Measurements from ENCODE around the gene OXT. TPM values are rescaled to one million over a fixed set of nuclear protein-coding genes. Genes with fewer than 3 reads are reported as not detected.

Gene OXT
- total and polyA plus RNA-seq, 5 donors = 0.50 TPM; not detected in 4

DNA sequence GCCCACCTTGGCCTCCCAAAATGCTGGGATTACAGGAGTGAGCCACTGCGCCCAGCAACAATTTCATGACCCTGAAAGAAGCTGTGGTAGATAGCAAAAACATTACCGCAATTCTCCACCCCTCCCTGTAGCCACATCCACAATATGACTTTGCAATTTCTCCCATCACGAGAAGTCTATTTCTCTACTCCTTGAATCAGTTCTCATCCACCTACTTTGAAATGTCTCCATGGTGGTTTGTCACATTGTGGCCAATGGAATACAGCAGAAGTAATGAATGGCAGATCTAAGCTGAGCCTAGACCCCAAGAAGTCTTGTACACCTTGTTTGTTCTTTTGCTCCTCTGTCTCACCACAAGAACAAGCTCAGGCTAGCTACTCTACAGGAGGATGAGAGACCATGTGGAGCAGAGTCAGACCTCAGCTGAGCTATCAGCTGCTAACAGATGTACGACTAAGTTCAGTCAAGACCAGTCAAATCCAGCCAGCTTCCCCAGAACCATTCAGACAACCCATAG, 6.3 kb downstream of the OXT start:
- H3K9me3 ChIP-seq (ENCODE audit: control insufficient read depth, low read length) = no peaks in the 10 kb centered on the region
- no peak for DNase-seq
- no peaks in the 10 kb centered on the region for H3K4me1 ChIP-seq (ENCODE audit: control insufficient read depth, insufficient read depth, low read length)
- no peak overlapping the region for H3K4me3 ChIP-seq (ENCODE audit: low read length)
- intact Hi-C loops (cut with DNase I) = no loop called here
- 79% methylated on average over 4 of the region's 4 CpGs for WGBS
- no peaks in the 10 kb centered on the region for H3K27me3 ChIP-seq (ENCODE audit: control insufficient read depth, insufficient read depth)
- H3K27ac ChIP-seq (ENCODE audit: low read length) = no peak overlapping the region
- ATAC-seq = no peak

- DNase-seq = peak; percentile 82 to 86 (median 84)
- intact Hi-C loops (cut with DNase I) = no loop called here
- WGBS = 53% methylated on average over 6 of the region's 6 CpGs
- H3K4me3 ChIP-seq (ENCODE audit: low read length) = no peak overlapping the region
- no peaks in the 10 kb centered on the region for H3K27me3 ChIP-seq (ENCODE audit: control insufficient read depth, insufficient read depth)
- ATAC-seq = peak; percentile 82 to 89
- no peak overlapping the region for H3K27ac ChIP-seq (ENCODE audit: low read length)
- H3K9me3 ChIP-seq (ENCODE audit: control insufficient read depth, low read length) = no peaks in the 10 kb centered on the region
- H3K4me1 ChIP-seq (ENCODE audit: control insufficient read depth, insufficient read depth, low read length) = no peaks in the 10 kb centered on the region
Measured at GRCh38 chr20:3080939-3081388, 9.5 kb downstream of the OXT start.

DNA sequence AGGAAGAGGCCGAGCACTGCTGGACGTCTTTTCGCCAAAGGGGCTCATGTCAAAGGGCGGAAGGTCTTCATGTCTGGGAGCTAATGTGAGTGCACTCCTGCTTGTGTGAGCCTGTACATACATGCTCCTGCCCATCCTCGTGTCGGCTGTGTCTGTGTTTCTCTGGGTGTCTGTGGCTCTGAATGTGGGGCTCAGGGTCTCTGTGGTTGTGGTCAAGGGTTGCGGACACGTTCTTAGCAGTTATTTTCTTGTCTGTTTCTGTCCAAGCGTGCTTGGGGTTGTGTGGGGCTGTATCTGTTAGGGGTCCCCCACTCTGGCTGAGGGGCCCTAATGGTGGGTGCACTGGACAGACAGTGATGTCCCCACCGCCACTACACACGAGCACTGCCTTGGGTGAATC, 10.2 kb downstream of the OXT start:
- H3K27me3 ChIP-seq (ENCODE audit: control insufficient read depth, insufficient read depth) = no peaks in the 10 kb centered on the region
- WGBS = 87% methylated on average over 11 of the region's 11 CpGs

DNA sequence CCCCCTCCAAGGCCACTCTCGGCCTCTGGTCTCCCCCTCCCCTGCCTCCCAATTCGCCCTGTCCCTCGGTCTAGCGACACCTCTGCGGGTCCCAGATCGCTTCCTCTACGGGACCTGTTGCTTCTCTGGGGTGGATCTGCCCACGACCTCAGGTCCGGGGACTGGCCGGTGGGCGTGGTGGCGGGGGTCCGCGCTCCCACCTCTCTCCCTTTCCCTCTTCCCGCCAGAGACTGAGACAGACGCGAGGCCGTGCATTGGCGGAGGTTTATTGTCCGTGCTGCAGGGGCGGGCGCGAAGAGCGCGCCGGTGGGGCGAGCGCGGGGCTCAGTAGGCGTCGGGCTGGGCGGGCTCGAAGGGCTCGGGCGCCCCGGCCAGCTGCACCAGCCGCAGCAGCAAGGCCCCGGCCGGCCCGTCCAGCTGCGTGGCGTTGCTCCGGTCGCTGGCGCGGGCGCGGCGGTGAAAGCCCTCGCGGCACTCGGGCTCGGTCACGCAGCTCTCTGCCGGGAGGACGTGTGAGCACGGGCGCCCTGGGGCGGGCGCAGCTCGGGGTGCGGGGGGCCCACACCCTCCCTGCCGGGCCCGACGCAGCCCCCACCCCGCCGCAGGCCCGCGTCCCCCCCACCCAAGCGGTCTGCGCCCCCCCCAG, 11.0 kb downstream of the OXT start:
- ATAC-seq (peak; percentile 19), DNase-seq (peak in 2 of 3 donors; percentile 56 to 57)
- Histone ChIP-seq H3K9me3 (ENCODE audit: control insufficient read depth, low read length) (no peaks in the 10 kb centered on the region), H3K27ac (ENCODE audit: low read length) (no peak overlapping the region), H3K4me1 (ENCODE audit: control insufficient read depth, insufficient read depth, low read length) (no peaks in the 10 kb centered on the region), H3K4me3 (ENCODE audit: low read length) (peak overlapping the region; percentile 27), H3K27me3 (ENCODE audit: control insufficient read depth, insufficient read depth) (no peaks in the 10 kb centered on the region)
- whole genome bisulfite sequencing = 3% methylated on average over 70 of the region's 71 CpGs
- intact Hi-C loops (cut with DNase I) = no loop called here

More for the DNA sequence above, 10.2 kb downstream of the OXT start:
- no peaks in the 10 kb centered on the region for H3K9me3 ChIP-seq (ENCODE audit: control insufficient read depth, low read length)
- no peaks in the 10 kb centered on the region for H3K4me1 ChIP-seq (ENCODE audit: control insufficient read depth, insufficient read depth, low read length)
- H3K27ac ChIP-seq (ENCODE audit: low read length) = no peak overlapping the region
- no peak overlapping the region for H3K4me3 ChIP-seq (ENCODE audit: low read length)
- DNase-seq = no peak
- ATAC-seq = no peak
- intact Hi-C loops (cut with DNase I) = no loop called here

DNA sequence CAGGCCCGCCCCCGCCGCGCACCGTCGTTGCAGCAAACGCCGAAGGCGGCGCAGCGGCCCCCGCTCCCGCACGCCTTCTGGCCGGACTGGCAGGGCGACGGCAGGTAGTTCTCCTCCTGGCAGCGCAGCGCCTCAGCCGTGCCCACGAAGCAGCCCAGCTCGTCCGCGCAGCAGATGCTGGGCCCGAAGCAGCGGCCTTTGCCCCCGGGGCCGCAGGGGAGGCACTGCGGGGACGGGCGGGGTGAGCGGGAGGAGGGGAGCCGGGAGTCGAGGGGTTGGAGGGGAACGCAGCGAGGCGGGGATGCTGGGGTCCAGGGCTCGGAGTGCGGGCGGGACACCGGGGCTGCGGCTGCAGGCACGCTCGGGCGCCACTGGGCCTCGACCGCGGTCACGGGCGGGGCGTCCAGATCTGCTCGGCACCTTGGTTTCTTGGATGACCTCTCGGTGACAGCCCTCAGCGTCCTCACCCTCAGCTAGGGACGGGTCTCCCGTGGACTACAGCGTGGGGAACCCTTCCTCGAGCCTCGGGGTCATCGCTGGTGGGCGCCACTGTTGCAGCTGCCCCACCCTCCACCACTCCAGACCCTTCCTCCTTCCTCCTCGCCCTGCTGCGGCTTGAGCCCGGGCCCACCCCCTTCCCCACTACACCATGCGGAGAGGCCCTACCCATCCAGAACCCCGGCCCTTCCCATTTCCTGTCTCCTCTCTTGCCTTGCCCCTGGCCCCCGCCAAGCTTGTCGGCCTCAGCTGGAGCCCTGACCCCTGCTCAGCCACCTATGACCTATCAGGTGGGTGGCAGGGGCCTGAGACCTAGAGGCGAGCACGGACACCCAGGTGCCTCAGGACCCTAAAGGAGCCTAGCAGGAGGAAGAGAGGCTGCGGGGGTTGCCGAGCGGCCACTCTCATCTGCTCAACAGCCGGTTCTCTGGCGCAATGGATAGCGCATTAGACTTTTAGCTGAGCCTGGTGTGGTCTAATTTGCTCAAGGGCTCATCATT, 11.8 kb downstream of the OXT start:
- DNase-seq (peak in 2 of 3 donors; percentile 41 to 63), ATAC-seq (no peak)
- 14% methylated on average over 76 of the region's 76 CpGs for WGBS
- no peaks in the 10 kb centered on the region for H3K27me3 ChIP-seq (ENCODE audit: control insufficient read depth, insufficient read depth)
- H3K27ac ChIP-seq (ENCODE audit: low read length) = no peak overlapping the region
- no peaks in the 10 kb centered on the region for H3K4me1 ChIP-seq (ENCODE audit: control insufficient read depth, insufficient read depth, low read length)
- no peaks in the 10 kb centered on the region for H3K9me3 ChIP-seq (ENCODE audit: control insufficient read depth, low read length)
- intact Hi-C loops (cut with DNase I) = no loop called here
- peak overlapping the region; percentile 27 for H3K4me3 ChIP-seq (ENCODE audit: low read length)

GRCh38 chr20:3084283-3084985, 13.0 kb downstream of the OXT start, which contains the start of gene AVP:
TSS of gene AVP (minus strand) at chr20:3084724. CDS start at chr20:3084674, 50 bp downstream.
- no peaks in the 10 kb centered on the region for H3K27me3 ChIP-seq (ENCODE audit: control insufficient read depth, insufficient read depth)
- no peak within 1 kb of the TSS for H3K27ac ChIP-seq (ENCODE audit: low read length)
- DNase-seq (peak in 1 of 3 donors; percentile 44), ATAC-seq (no peak)
- intact Hi-C loops (cut with DNase I) = no loop called here
- WGBS = 83% methylated on average over 28 of the region's 28 CpGs
- no peaks in the 10 kb centered on the region for H3K9me3 ChIP-seq (ENCODE audit: control insufficient read depth, low read length)
- H3K4me3 ChIP-seq (ENCODE audit: low read length) = no peak within 1 kb of the TSS
- H3K4me1 ChIP-seq (ENCODE audit: control insufficient read depth, insufficient read depth, low read length) = no peaks in the 10 kb centered on the region

DNA sequence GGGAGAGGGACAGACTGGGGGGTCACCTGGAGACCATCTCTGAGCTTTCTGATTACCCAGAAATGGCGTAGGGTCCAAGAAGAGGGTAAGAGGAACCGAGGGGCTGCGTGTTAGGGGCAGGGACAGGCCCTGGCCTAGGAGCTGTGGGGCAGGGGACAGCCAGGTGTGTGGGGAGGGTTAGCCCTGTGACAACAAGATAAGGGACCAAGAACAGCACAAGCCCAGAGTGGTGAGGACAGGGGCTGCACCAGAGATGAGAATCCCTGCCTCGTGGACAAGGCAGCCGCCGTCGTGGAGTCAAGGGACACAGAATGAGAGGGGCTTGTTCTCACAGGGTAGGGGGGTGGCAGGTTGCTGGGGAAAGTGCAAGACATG, 13.6 kb downstream of the OXT start:
- no peaks in the 10 kb centered on the region for H3K27me3 ChIP-seq (ENCODE audit: control insufficient read depth, insufficient read depth)

DNA sequence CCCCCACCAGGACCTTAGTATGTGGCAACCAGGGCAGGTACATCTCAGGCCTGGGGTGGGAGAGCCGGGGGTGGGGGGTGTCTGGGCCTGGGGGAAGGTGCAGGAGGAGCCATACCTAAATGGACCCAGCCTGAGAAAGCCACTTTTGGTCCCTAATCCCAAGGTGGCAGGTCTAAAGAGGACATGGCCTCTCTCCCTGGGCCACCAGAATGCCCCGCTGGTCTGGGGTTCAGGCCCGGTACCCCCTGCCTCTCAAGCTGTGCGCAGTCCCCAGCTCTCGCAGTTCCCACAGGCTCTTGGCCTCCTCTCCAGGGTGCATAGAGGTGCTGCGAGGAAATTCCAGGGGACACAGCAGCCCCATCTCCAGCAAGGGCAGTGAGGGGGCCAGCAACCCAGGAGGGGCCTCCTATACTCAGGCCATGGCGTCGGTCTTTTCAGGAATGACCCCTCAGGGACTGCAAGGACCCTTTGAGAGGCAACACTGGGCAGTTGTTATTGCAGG, 14.2 kb downstream of the OXT start:
- H3K9me3 ChIP-seq (ENCODE audit: control insufficient read depth, low read length) = no peaks in the 10 kb centered on the region
- no peaks in the 10 kb centered on the region for H3K4me1 ChIP-seq (ENCODE audit: control insufficient read depth, insufficient read depth, low read length)
- ATAC-seq (no peak), DNase-seq (no peak)
- no peaks in the 10 kb centered on the region for H3K27me3 ChIP-seq (ENCODE audit: control insufficient read depth, insufficient read depth)
- no peak overlapping the region for H3K4me3 ChIP-seq (ENCODE audit: low read length)
- 94% methylated on average over 8 of the region's 8 CpGs for WGBS
- intact Hi-C loops (cut with DNase I) = no loop called here
- no peak overlapping the region for H3K27ac ChIP-seq (ENCODE audit: low read length)

More for the DNA sequence above, 13.6 kb downstream of the OXT start:
- ATAC-seq (no peak), DNase-seq (no peak)
- WGBS = 87% methylated on average over 7 of the region's 7 CpGs
- Histone ChIP-seq H3K27ac (ENCODE audit: low read length) (no peak overlapping the region), H3K4me1 (ENCODE audit: control insufficient read depth, insufficient read depth, low read length) (no peaks in the 10 kb centered on the region), H3K4me3 (ENCODE audit: low read length) (no peak overlapping the region), H3K9me3 (ENCODE audit: control insufficient read depth, low read length) (no peaks in the 10 kb centered on the region)
- intact Hi-C loops (cut with DNase I) = no loop called here

DNA sequence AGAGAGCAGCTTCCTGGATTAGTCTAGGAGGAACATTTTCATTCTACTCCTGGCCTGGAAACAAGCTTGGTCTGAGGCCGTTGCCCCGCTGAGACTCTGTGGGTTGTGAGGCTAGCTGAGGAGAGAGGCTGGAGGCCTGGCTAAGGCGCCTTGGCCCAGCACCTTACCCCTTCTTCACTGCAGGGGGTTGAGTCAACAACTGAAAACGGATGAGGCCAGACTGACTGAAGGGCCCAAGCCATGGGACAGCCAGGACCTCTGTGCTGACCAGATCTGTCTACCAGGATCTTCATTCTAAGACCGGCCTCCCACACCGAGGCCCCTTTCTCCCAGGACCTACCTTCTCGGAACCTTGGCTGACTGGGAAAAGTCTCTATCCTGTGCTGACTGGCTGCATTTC, 16.6 kb downstream of the OXT start:
- no peaks in the 10 kb centered on the region for H3K4me1 ChIP-seq (ENCODE audit: control insufficient read depth, insufficient read depth, low read length)
- H3K27me3 ChIP-seq (ENCODE audit: control insufficient read depth, insufficient read depth) = no peaks in the 10 kb centered on the region
- H3K27ac ChIP-seq (ENCODE audit: low read length) = no peak overlapping the region
- intact Hi-C loops (cut with DNase I) = no loop called here
- H3K9me3 ChIP-seq (ENCODE audit: control insufficient read depth, low read length) = no peaks in the 10 kb centered on the region
- DNase-seq = no peak
- 80% methylated on average over 7 of the region's 7 CpGs for WGBS
- no peak for ATAC-seq
- H3K4me3 ChIP-seq (ENCODE audit: low read length) = no peak overlapping the region

DNA sequence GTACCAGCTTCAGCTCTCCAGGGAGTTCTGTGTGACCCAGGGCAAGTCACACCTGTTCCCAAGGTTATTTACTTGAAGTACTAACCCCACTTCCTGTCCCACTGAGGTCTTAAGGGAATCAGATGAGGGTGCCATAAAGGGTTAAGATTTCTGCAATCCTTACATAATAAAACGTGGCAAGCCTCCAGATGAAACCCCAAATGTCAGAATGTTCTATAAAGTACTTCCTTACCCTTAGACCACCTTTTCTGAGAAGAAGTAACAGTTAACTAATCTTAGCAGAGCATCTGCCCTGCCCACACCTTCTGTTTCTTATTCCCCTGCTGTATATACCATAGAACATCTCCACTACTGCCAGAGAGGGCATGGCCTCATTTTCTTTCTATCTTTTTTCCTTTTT, 19.1 kb downstream of the OXT start:
- Histone ChIP-seq H3K27ac (ENCODE audit: low read length) (no peak overlapping the region), H3K4me3 (ENCODE audit: low read length) (no peak overlapping the region), H3K4me1 (ENCODE audit: control insufficient read depth, insufficient read depth, low read length) (no peaks in the 10 kb centered on the region), H3K27me3 (ENCODE audit: control insufficient read depth, insufficient read depth) (no peaks in the 10 kb centered on the region), H3K9me3 (ENCODE audit: control insufficient read depth, low read length) (no peaks in the 10 kb centered on the region)
- 11% methylated on average over 1 of the region's 1 CpG for WGBS
- DNase-seq = no peak
- intact Hi-C loops (cut with DNase I) = no loop called here
- no peak for ATAC-seq

Measured in right cardiac atrium (tissue), 5 donors.